Astrocyte (in vitro differentiated cells and primary cell): ENCODE data around the gene RAP1GAP. TPM values are rescaled to one million over a fixed set of nuclear protein-coding genes. Genes with fewer than 3 reads are reported as not detected.

Experiments used
- DNase-seq: peaks from one replicate; pipeline ENCODE4 v3.0.0-alpha.2; 2010; ENCODE audit warnings: low read depth
- FAIRE-seq: peaks from 2 replicates; lab custom pipeline; 2011; peaks lifted over from hg19 to GRCh38; lab: Jason Lieb, UNC
- H2AFZ ChIP-seq: 2 replicates; pipeline ENCODE4 v1.6.0; 2012; ENCODE audit warnings: low read depth, low read length, inconsistent platforms
- H3K27ac ChIP-seq: 2 replicates; pipeline ENCODE4 v1.5.1; 2011; ENCODE audit warnings: low read depth, low read length, inconsistent platforms
- H3K27me3 ChIP-seq: 2 replicates; pipeline ENCODE4 v1.6.0; 2011; ENCODE audit warnings: low read length, inconsistent platforms; ENCODE audit not compliant: insufficient read depth
- H3K36me3 ChIP-seq: 2 replicates; pipeline ENCODE4 v1.5.1; 2011; ENCODE audit warnings: low read length, inconsistent platforms; ENCODE audit not compliant: insufficient read depth
- H3K4me1 ChIP-seq: 2 replicates; pipeline ENCODE4 v1.5.1; 2011; ENCODE audit warnings: low read length, inconsistent platforms; ENCODE audit not compliant: insufficient read depth
- H3K4me2 ChIP-seq: 2 replicates; pipeline ENCODE4 v1.6.0; 2012; ENCODE audit warnings: low read length, inconsistent platforms
- H3K4me3 ChIP-seq: 2 replicates; pipeline ENCODE4 v1.5.1; 2011; ENCODE audit warnings: low read depth, mild to moderate bottlenecking, low read length, inconsistent platforms; ENCODE audit not compliant: insufficient read depth
- H3K79me2 ChIP-seq: 2 replicates; pipeline ENCODE4 v1.6.0; 2012; ENCODE audit warnings: mild to moderate bottlenecking, low read length, inconsistent platforms; ENCODE audit not compliant: insufficient read depth
- H3K9ac ChIP-seq: 2 replicates; pipeline ENCODE4 v1.6.0; 2012; ENCODE audit warnings: mild to moderate bottlenecking, low read length, inconsistent platforms
- H3K9me3 ChIP-seq: 2 replicates; pipeline ENCODE4 v1.5.1; 2012; ENCODE audit warnings: low read depth, mild to moderate bottlenecking, low read length, inconsistent platforms; ENCODE audit not compliant: insufficient read depth
- H4K20me1 ChIP-seq: 2 replicates; pipeline ENCODE4 v1.6.0; 2012; ENCODE audit warnings: low read length, inconsistent platforms; ENCODE audit not compliant: insufficient read depth
- H3K27ac Mint-ChIP-seq: one replicate; pipeline ENCODE4 v1.8.0; 2021; ENCODE audit warnings: mild to moderate bottlenecking, mixed read lengths; ENCODE audit not compliant: unreplicated experiment
- H3K27me3 Mint-ChIP-seq: one replicate; pipeline ENCODE4 v1.8.0; 2021; ENCODE audit warnings: low read depth, mixed read lengths; ENCODE audit not compliant: unreplicated experiment
- H3K36me3 Mint-ChIP-seq: one replicate; pipeline ENCODE4 v1.8.0; 2021; ENCODE audit warnings: low read depth, mixed read lengths; ENCODE audit not compliant: unreplicated experiment
- H3K4me1 Mint-ChIP-seq: one replicate; pipeline ENCODE4 v1.8.0; 2021; ENCODE audit warnings: low read depth, mixed read lengths; ENCODE audit not compliant: unreplicated experiment
- H3K4me3 Mint-ChIP-seq: one replicate; pipeline ENCODE4 v1.8.0; 2021; ENCODE audit warnings: mild to moderate bottlenecking, moderate library complexity, mixed read lengths; ENCODE audit not compliant: unreplicated experiment
- H3K9me3 Mint-ChIP-seq: one replicate; pipeline ENCODE4 v1.8.0; 2021; ENCODE audit warnings: mild to moderate bottlenecking, mixed read lengths; ENCODE audit not compliant: unreplicated experiment
- CTCF ChIP-seq: IDR thresholded peaks from 2 replicates; pipeline ENCODE4 v1.5.1; 2011; ENCODE audit warnings: low read depth, mild to moderate bottlenecking, inconsistent platforms, low read length, moderate library complexity; ENCODE audit not compliant: insufficient read depth
- EZH2 ChIP-seq: IDR thresholded peaks from 2 replicates; pipeline ENCODE4 v1.6.1; 2012; ENCODE audit warnings: mild to moderate bottlenecking, low read length, inconsistent platforms; ENCODE audit not compliant: insufficient read depth
- total RNA-seq: library from RNA; stranded (reverse); gene quantifications from 2 replicates; pipeline ENCODE4 v1.2.1, GENCODE V29; 2021

Gene RAP1GAP
- total RNA-seq, 1 donor from 2014 or later: 3.2 TPM

- H3K79me2 ChIP-seq: no peaks in the 10 kb centered on the region
- H4K20me1 ChIP-seq: peaks cover 4% of the 10 kb centered on the region
- H2AFZ ChIP-seq: no peak overlapping the region
- peak overlapping the region; percentile 86 for H3K4me2 ChIP-seq
- peak overlapping the region; percentile 62 for H3K4me3 Mint-ChIP-seq
- peaks cover 5% of the 10 kb centered on the region for H3K4me1 ChIP-seq
- no peaks in the 10 kb centered on the region for H3K9me3 ChIP-seq
- H3K27me3 ChIP-seq: peaks cover 27% of the 10 kb centered on the region
- no peak overlapping the region for H3K9ac ChIP-seq
- no peak overlapping the region for H3K4me3 ChIP-seq
- DNase-seq (no peak), FAIRE-seq (no peak)
- H3K27ac Mint-ChIP-seq: peak overlapping the region; percentile 58
- H3K9me3 Mint-ChIP-seq: peaks cover 2% of the 10 kb centered on the region
- H3K36me3 ChIP-seq: no peaks in the 10 kb centered on the region
- H3K27me3 Mint-ChIP-seq: peaks cover 29% of the 10 kb centered on the region
- peaks cover 7% of the 10 kb centered on the region for H3K4me1 Mint-ChIP-seq
- H3K36me3 Mint-ChIP-seq: no peaks in the 10 kb centered on the region
- TF ChIP-seq EZH2 (peak; percentile 57), CTCF (no peak)
- H3K27ac ChIP-seq: no peak overlapping the region
Observed at GRCh38 chr1:21652101-21652936, 16.8 kb downstream of the RAP1GAP start.

- no peaks in the 10 kb centered on the region for H3K9me3 ChIP-seq
- H4K20me1 ChIP-seq: peaks cover under 1% of the 10 kb centered on the region
- peaks cover 5% of the 10 kb centered on the region for H3K4me1 ChIP-seq
- peak overlapping the region; percentile 86 for H3K4me2 ChIP-seq
- H3K27me3 Mint-ChIP-seq: peaks cover 21% of the 10 kb centered on the region
- DNase-seq (no peak), FAIRE-seq (no peak)
- TF ChIP-seq EZH2: no peak
- TF ChIP-seq CTCF: no peak
- H3K27ac Mint-ChIP-seq: no peak overlapping the region
- no peak overlapping the region for H3K9ac ChIP-seq
- H3K4me3 Mint-ChIP-seq: peak overlapping the region; percentile 80
- no peaks in the 10 kb centered on the region for H3K36me3 ChIP-seq
- H3K36me3 Mint-ChIP-seq: no peaks in the 10 kb centered on the region
- H3K27me3 ChIP-seq: peaks cover 27% of the 10 kb centered on the region
- peaks cover 6% of the 10 kb centered on the region for H3K4me1 Mint-ChIP-seq
- peaks cover 2% of the 10 kb centered on the region for H3K9me3 Mint-ChIP-seq
- no peaks in the 10 kb centered on the region for H3K79me2 ChIP-seq
- no peak overlapping the region for H3K27ac ChIP-seq
- H3K4me3 ChIP-seq: peak overlapping the region; percentile 47
- peak overlapping the region; percentile 73 for H2AFZ ChIP-seq
Observed at GRCh38 chr1:21651214-21652042, 17.7 kb downstream of the RAP1GAP start.
